IMR-90 (cell line): Measurements from ENCODE around the gene PXYLP1. TPM values are rescaled to one million over a fixed set of nuclear protein-coding genes. Genes with fewer than 3 reads are reported as not detected.

Source experiments
- ATAC-seq: fragments of 200-7000 bp; cut with Tn5 transposase; 2 replicates; pipeline ENCODE4 v1.9.1; 2020; ENCODE audit warnings: low read depth, mild to moderate bottlenecking, moderate library complexity
- BruUV-seq: library from RNA; stranded (reverse); fragments of 400-500 nt; replicated peaks from 2 replicates; lab custom pipeline; 2021; lab: Mats Ljungman, UMichigan
- CTCF ChIA-PET: fragments of 300-600 bp; formaldehyde crosslinking; extraction: SDS; loops from one replicate; lab custom pipeline; 2021; ENCODE audit warnings: antibody characterized with exemption; lab: Yijun Ruan, JAX
- POLR2A ChIA-PET: fragments of 300-600 bp; sonication (Branson Sonifier 250); formaldehyde crosslinking; loops from one replicate; lab custom pipeline; 2022; ENCODE audit warnings: antibody characterized with exemption; ENCODE audit not compliant: unreplicated experiment; lab: Charles Lee
- DNase-seq: peaks from one replicate; pipeline ENCODE4 v3.0.0; 2013
- H2AFZ ChIP-seq: replicated peaks from 2 replicates; pipeline ENCODE3; 2013; ENCODE audit warnings: low read length, mild to moderate bottlenecking; ENCODE audit not compliant: poor library complexity
- H2AK5ac ChIP-seq: 2 replicates; pipeline ENCODE4 v1.6.1; 2013; ENCODE audit warnings: low read depth, low read length, inconsistent platforms
- H2AK9ac ChIP-seq: replicated peaks from 2 replicates; pipeline ENCODE3; 2013; ENCODE audit warnings: mild to moderate bottlenecking, low read depth, low read length, moderate library complexity; ENCODE audit not compliant: poor library complexity
- H2BK120ac ChIP-seq: 2 replicates; pipeline ENCODE4 v1.6.1; 2013; ENCODE audit warnings: low read depth, low read length, inconsistent platforms
- H2BK15ac ChIP-seq: 3 replicates; pipeline ENCODE4 v1.6.1; 2013; ENCODE audit warnings: low read depth, low read length, inconsistent platforms
- H2BK20ac ChIP-seq: 2 replicates; pipeline ENCODE4 v1.6.1; 2013; ENCODE audit warnings: low read depth, mild to moderate bottlenecking, inconsistent platforms, low read length, moderate library complexity
- H2BK5ac ChIP-seq: 2 replicates; pipeline ENCODE4 v1.6.1; 2013; ENCODE audit warnings: mild to moderate bottlenecking, low read depth, low read length, inconsistent platforms; ENCODE audit not compliant: poor library complexity, severe bottlenecking
- H3K14ac ChIP-seq: replicated peaks from 2 replicates; pipeline ENCODE4 v1.6.1; 2013; ENCODE audit warnings: low read depth, low read length, inconsistent platforms
- H3K18ac ChIP-seq: 2 replicates; pipeline ENCODE4 v1.6.1; 2013; ENCODE audit warnings: low read depth, low read length, control low read depth
- H3K23ac ChIP-seq: 2 replicates; pipeline ENCODE4 v1.6.1; 2013; ENCODE audit warnings: low read depth, low read length, inconsistent platforms
- H3K27ac ChIP-seq: 2 replicates; pipeline ENCODE4 v1.5.1; 2013; ENCODE audit warnings: mild to moderate bottlenecking, control low read depth, low read length; ENCODE audit not compliant: insufficient read depth
- H3K27me3 ChIP-seq: 2 replicates; pipeline ENCODE4 v1.6.1; 2013; ENCODE audit warnings: low read length; ENCODE audit not compliant: control insufficient read depth, insufficient read depth
- H3K36me3 ChIP-seq: 2 replicates; pipeline ENCODE4 v1.6.1; 2013; ENCODE audit warnings: low read length, mixed read lengths; ENCODE audit not compliant: control insufficient read depth, insufficient read depth
- H3K4ac ChIP-seq: 2 replicates; pipeline ENCODE4 v1.6.1; 2013; ENCODE audit warnings: low read depth, low read length, inconsistent platforms
- H3K4me1 ChIP-seq: 2 replicates; pipeline ENCODE4 v1.6.1; 2013; ENCODE audit warnings: low read length, mixed read lengths; ENCODE audit not compliant: control insufficient read depth, insufficient read depth
- H3K4me2 ChIP-seq: 2 replicates; pipeline ENCODE4 v1.6.1; 2013; ENCODE audit warnings: low read depth, mild to moderate bottlenecking, control low read depth, low read length, moderate library complexity
- H3K4me3 ChIP-seq: 2 replicates; pipeline ENCODE4 v1.5.1; 2013; ENCODE audit warnings: low read depth, mild to moderate bottlenecking, control low read depth, low read length, moderate library complexity; ENCODE audit not compliant: insufficient read depth
- H3K56ac ChIP-seq: 2 replicates; pipeline ENCODE4 v1.6.1; 2013; ENCODE audit warnings: low read length, inconsistent platforms; ENCODE audit not compliant: insufficient read depth; ENCODE audit errors: extremely low read depth
- H3K79me1 ChIP-seq, 2 experiments: 2 replicates each; pipeline ENCODE4 v1.6.1; 2013; ENCODE audit warnings: low read length in 2 of 2, inconsistent platforms in 1 of 2, low read depth in 1 of 2
- H3K9ac ChIP-seq: 2 replicates; pipeline ENCODE4 v1.6.1; 2013; ENCODE audit warnings: low read depth, low read length, control low read depth
- H3K9me1 ChIP-seq: 2 replicates; pipeline ENCODE4 v1.6.1; 2013; ENCODE audit warnings: low read length, inconsistent platforms; ENCODE audit not compliant: insufficient read depth
- H3K9me3 ChIP-seq: 2 replicates; pipeline ENCODE4 v1.6.1; 2013; ENCODE audit warnings: low read length; ENCODE audit not compliant: control insufficient read depth, insufficient read depth
- H4K20me1 ChIP-seq: 2 replicates; pipeline ENCODE4 v1.6.1; 2013; ENCODE audit warnings: low read length, inconsistent platforms; ENCODE audit not compliant: insufficient read depth
- H4K5ac ChIP-seq: 2 replicates; pipeline ENCODE4 v1.6.1; 2013; ENCODE audit warnings: mild to moderate bottlenecking, low read depth, low read length, control low read depth
- H4K8ac ChIP-seq, 2 experiments: 2 replicates each; pipeline ENCODE4 v1.6.1; 2013; ENCODE audit warnings: low read depth in 2 of 2, low read length in 2 of 2, control low read depth in 1 of 2, inconsistent platforms in 1 of 2
- H4K91ac ChIP-seq: 2 replicates; pipeline ENCODE4 v1.6.1; 2013; ENCODE audit warnings: low read depth, low read length, inconsistent platforms; ENCODE audit not compliant: insufficient read depth
- BHLHE40 ChIP-seq: fragments of 150-350 bp; IDR thresholded peaks from 2 replicates; pipeline ENCODE4 v1.6.1; 2016; ENCODE audit warnings: mild to moderate bottlenecking, low read depth, low read length
- CEBPB ChIP-seq: IDR thresholded peaks from 2 replicates; pipeline ENCODE4 v1.6.1; 2012; ENCODE audit warnings: low read depth, low read length, improper control_type of control experiment
- CHD1 ChIP-seq: IDR thresholded peaks from 2 replicates; pipeline ENCODE4 v1.6.1; 2012; ENCODE audit warnings: low read depth, low read length, improper control_type of control experiment
- CTCF ChIP-seq: conservative IDR thresholded peaks from 2 replicates; pipeline ENCODE4 v1.5.1; 2012; ENCODE audit warnings: mild to moderate bottlenecking, low read depth, low read length, improper control_type of control experiment
- ELK1 ChIP-seq: fragments of 150-350 bp; IDR thresholded peaks from 2 replicates; pipeline ENCODE4 v1.6.1; 2016; ENCODE audit warnings: low read depth, mild to moderate bottlenecking, low read length, moderate library complexity, borderline replicate concordance
- FOS ChIP-seq: fragments of 150-350 bp; IDR thresholded peaks from 2 replicates; pipeline ENCODE4 v1.6.1; 2016; ENCODE audit warnings: low read depth, low read length
- MAFK ChIP-seq: IDR thresholded peaks from 2 replicates; pipeline ENCODE4 v1.6.1; 2012; ENCODE audit warnings: low read depth, low read length, improper control_type of control experiment
- MAZ ChIP-seq: IDR thresholded peaks from 2 replicates; pipeline ENCODE4 v1.6.1; 2012; ENCODE audit warnings: low read depth, mild to moderate bottlenecking, low read length, improper control_type of control experiment, moderate library complexity, borderline replicate concordance
- MXI1 ChIP-seq: IDR thresholded peaks from 2 replicates; pipeline ENCODE4 v1.6.1; 2012; ENCODE audit warnings: low read depth, mild to moderate bottlenecking, low read length, moderate library complexity, borderline replicate concordance
- NFE2L2 ChIP-seq: fragments of 150-350 bp; IDR thresholded peaks from 2 replicates; pipeline ENCODE4 v1.6.1; 2016; ENCODE audit warnings: low read depth, mild to moderate bottlenecking, low read length
- POLR2A ChIP-seq: IDR thresholded peaks from 2 replicates; pipeline ENCODE4 v1.6.1; 2012; ENCODE audit warnings: mild to moderate bottlenecking, low read depth, low read length
- RAD21 ChIP-seq: IDR thresholded peaks from 2 replicates; pipeline ENCODE4 v1.6.1; 2012; ENCODE audit warnings: low read length, improper control_type of control experiment
- RCOR1 ChIP-seq: IDR thresholded peaks from 2 replicates; pipeline ENCODE4 v1.6.1; 2012; ENCODE audit warnings: mild to moderate bottlenecking, low read length, improper control_type of control experiment; ENCODE audit not compliant: insufficient replicate concordance
- RFX5 ChIP-seq: IDR thresholded peaks from 2 replicates; pipeline ENCODE4 v1.8.0; 2012; ENCODE audit warnings: low read depth, mild to moderate bottlenecking, low read length, moderate library complexity
- SMC3 ChIP-seq: fragments of 150-350 bp; IDR thresholded peaks from 2 replicates; pipeline ENCODE4 v1.6.1; 2016; ENCODE audit warnings: low read depth, mild to moderate bottlenecking, antibody characterized with exemption, low read length, moderate library complexity
- USF2 ChIP-seq: fragments of 150-350 bp; IDR thresholded peaks from 2 replicates; pipeline ENCODE4 v1.6.1; 2017; ENCODE audit warnings: mild to moderate bottlenecking, antibody characterized with exemption, low read length, low read depth
- WGBS, 2 experiments: methylation state at CpG; one replicate each; pipeline versions ENCODE4 v1.1.5 to v1.1.7; 2013; ENCODE audit warnings: missing lambda C conversion rate in 2 of 2; ENCODE audit not compliant: insufficient read length in 1 of 2; ENCODE audit errors: extremely low coverage in 2 of 2; 5-methylcytosine and 5-hydroxymethylcytosine counted together
- dilution Hi-C: fragments of 300-500 bp; cut with HindIII; formaldehyde crosslinking; loops from one replicate; pipeline ENCODE4 v1.14.3; 2018; ENCODE audit warnings: low sequenced_read_pairs; ENCODE audit not compliant: unreplicated experiment
- in situ Hi-C: fragments of 300-500 bp; cut with MboI; formaldehyde crosslinking; loops from 3 replicates; pipeline ENCODE4 v1.14.3; 2019; ENCODE audit warnings: low sequenced_read_pairs, inconsistent platforms, mixed read lengths
- intact Hi-C: fragments of 100-400 bp; cut with micrococcal nuclease; formaldehyde crosslinking; loops from 2 replicates; pipeline ENCODE4 v1.10.0; 2022
- polyA plus RNA-seq, 3 experiments: library from polyadenylated mRNA; depleted of rRNA; stranded (reverse); fragments of >200 nt; gene quantifications; 2 replicates each; pipeline ENCODE4 v1.2.3, GENCODE V29; 2012; ENCODE audit warnings: low replicate concordance in 1 of 3
- total RNA-seq: library from RNA; depleted of rRNA; stranded (reverse); fragments of >200 nt; gene quantifications from 2 replicates; pipeline ENCODE4 v1.2.3, GENCODE V29; 2012

Gene PXYLP1
- total and polyA plus RNA-seq, 2 of the 4 experiments (the other 2 are of a cell fraction), result 11.7 to 15.6 TPM

GRCh38 chr3:141306922-141307321 lies 75.3 kb downstream of the PXYLP1 start:
- peak overlapping the region; percentile 43; the same call in 1 of the 2 replicates for H2AK5ac ChIP-seq
- H3K36me3 ChIP-seq, result no peaks in the 10 kb centered on the region
- no peak overlapping the region for H3K9ac ChIP-seq
- ATAC-seq (no peak), DNase-seq (no peak)
- H3K27ac ChIP-seq, result no peak overlapping the region
- no peak overlapping the region for H3K56ac ChIP-seq
- intact Hi-C loops (no loop called here), in situ Hi-C loops (loop anchor here (10.0 kb wide), 1 partner anchor 238 kb away; no protein-coding TSS in a partner anchor), dilution Hi-C loops (no loop called here)
- 74% methylated on average over 3 of the region's 5 CpGs; no CpG with 5 or more reads in 1 of the 2 experiments for WGBS, 2 experiments
- H4K20me1 ChIP-seq, result no peaks in the 10 kb centered on the region
- H3K14ac ChIP-seq, result no peak overlapping the region
- peaks cover 7% of the 10 kb centered on the region; the same call in 1 of the 2 replicates for H3K9me1 ChIP-seq
- no peak overlapping the region for H2AK9ac ChIP-seq
- H3K23ac ChIP-seq, result no peak overlapping the region
- H2BK15ac ChIP-seq, result no peak overlapping the region
- H2AFZ ChIP-seq, result no peak overlapping the region
- H2BK20ac ChIP-seq, result no peak overlapping the region
- BruUV-seq, result no TSS peak
- peak overlapping the region; percentile 10; the same call in 1 of the 2 replicates for H4K91ac ChIP-seq
- 0 out of 2 replicates have a peak overlapping the region, but pooled peaks have one; percentile 8 for H3K4ac ChIP-seq
- POLR2A ChIA-PET, result no interaction called here
- no peak overlapping the region for H3K18ac ChIP-seq
- H3K4me3 ChIP-seq, result no peak overlapping the region
- no peak overlapping the region for H2BK5ac ChIP-seq
- H3K4me1 ChIP-seq, result peaks cover 10% of the 10 kb centered on the region
- H4K5ac ChIP-seq, result no peak overlapping the region
- H3K79me1 ChIP-seq, result peaks cover 9 to 11% of the 10 kb centered on the region in 2 experiments; a peak in 3 of 4 replicates
- no peak for TF ChIP-seq RFX5
- TF ChIP-seq MAZ, result no peak
- no peak for TF ChIP-seq MAFK
- no peak for TF ChIP-seq MXI1
- no peak for TF ChIP-seq RAD21
- TF ChIP-seq POLR2A, result no peak
- no peak for TF ChIP-seq BHLHE40
- TF ChIP-seq ELK1, result no peak
- TF ChIP-seq FOS, result no peak
- TF ChIP-seq CTCF, result no peak
- TF ChIP-seq RCOR1, result no peak
- TF ChIP-seq NFE2L2, result no peak
- no peak for TF ChIP-seq CEBPB
- TF ChIP-seq CHD1, result no peak
- no peak for TF ChIP-seq USF2
- no peak for TF ChIP-seq SMC3
- no peaks in the 10 kb centered on the region for H3K27me3 ChIP-seq
- no peak overlapping the region for H3K4me2 ChIP-seq
- H4K8ac ChIP-seq, result 0 out of 4 replicates have a peak overlapping the region, but pooled peaks of 1 of the 2 experiments have one; percentile 13
- no peaks in the 10 kb centered on the region for H3K9me3 ChIP-seq
- H2BK120ac ChIP-seq, result no peak overlapping the region
- CTCF ChIA-PET, result interaction anchor here (1.2 to 1.6 kb wide), 4 partner anchors 54 to 148 kb away, joined by 3 to 8 read pairs (median 4); partner anchors contain the start of gene PXYLP1
